Upper lobe of left lung (tissue), 4 donors: ENCODE measurements around the gene SNRPA1.

ENCODE experiments used
- POLR2A ChIP-seq, 4 donors: fragments of 450-650 bp; IDR thresholded peaks; one replicate each; pipeline ENCODE4 v1.5.1; 2016 to 2017; ENCODE audit warnings: antibody characterized with exemption in 4 of 4, mild to moderate bottlenecking in 2 of 4
- POLR2AphosphoS5 ChIP-seq, 2 donors: sonication (generic); formaldehyde crosslinking; IDR thresholded peaks; one replicate each; pipeline ENCODE4 v1.5.1; 2017; ENCODE audit warnings: antibody characterized with exemption in 2 of 2
- TF ChIP-seq, protein P1 (sequence below), 6 experiments: fragments of 450-650 bp in 4 of 6; fragments of 200-600 bp in 2 of 6; sonication (generic) in 2 of 6; IDR thresholded peaks; one replicate each; pipeline ENCODE4 v1.5.1; 2016 to 2019; ENCODE audit warnings: antibody characterized with exemption in 6 of 6

DNA sequence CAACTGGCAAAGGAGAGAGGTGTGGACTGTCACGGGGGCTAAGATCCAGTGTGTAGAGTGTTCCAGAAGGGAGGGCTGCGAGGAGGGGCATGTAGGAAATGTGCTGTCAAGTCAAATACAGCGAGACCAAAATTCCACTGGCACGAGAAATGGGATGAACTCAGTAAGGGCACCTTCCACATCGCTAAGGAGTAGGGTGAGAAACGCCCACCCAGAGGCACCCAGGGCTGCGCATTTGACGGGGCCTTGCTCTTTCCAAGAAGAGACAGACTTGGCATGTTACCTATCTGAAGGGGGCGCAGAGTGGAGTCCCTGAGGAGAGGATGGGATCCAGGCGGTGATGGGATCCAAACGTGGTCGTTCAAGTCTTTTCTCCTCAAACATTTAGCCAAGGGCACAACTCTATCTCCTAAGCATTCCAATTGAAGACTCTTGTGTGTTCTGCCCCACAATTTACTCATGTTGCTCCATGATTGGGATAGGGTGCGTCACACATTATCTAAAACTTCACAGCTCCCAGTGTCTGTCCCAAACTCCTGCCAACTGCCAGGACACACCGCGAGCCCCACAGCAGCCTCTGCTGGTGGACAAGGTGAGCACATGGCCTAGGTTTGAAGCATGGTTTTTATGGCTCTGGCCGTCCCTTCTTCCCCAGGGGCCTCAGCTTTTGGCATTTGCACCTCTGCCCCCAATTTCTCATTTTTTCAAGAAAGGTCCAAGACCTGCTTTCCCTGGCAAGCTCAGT, 25.4 kb downstream of the SNRPA1 start:
- TF ChIP-seq, protein P1, sequence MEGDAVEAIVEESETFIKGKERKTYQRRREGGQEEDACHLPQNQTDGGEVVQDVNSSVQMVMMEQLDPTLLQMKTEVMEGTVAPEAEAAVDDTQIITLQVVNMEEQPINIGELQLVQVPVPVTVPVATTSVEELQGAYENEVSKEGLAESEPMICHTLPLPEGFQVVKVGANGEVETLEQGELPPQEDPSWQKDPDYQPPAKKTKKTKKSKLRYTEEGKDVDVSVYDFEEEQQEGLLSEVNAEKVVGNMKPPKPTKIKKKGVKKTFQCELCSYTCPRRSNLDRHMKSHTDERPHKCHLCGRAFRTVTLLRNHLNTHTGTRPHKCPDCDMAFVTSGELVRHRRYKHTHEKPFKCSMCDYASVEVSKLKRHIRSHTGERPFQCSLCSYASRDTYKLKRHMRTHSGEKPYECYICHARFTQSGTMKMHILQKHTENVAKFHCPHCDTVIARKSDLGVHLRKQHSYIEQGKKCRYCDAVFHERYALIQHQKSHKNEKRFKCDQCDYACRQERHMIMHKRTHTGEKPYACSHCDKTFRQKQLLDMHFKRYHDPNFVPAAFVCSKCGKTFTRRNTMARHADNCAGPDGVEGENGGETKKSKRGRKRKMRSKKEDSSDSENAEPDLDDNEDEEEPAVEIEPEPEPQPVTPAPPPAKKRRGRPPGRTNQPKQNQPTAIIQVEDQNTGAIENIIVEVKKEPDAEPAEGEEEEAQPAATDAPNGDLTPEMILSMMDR (IDR thresholded peaks at IDR 0.05), result no peak
- TF ChIP-seq POLR2A (IDR thresholded peaks at IDR 0.05), result no peak
- TF ChIP-seq POLR2AphosphoS5 (IDR thresholded peaks at IDR 0.05), result no peak
